Measurements from ENCODE around the gene MAFB. TPM values are rescaled to one million over a fixed set of nuclear protein-coding genes. Genes with fewer than 3 reads are reported as not detected.

Gene MAFB
- total RNA-seq, 1 donor from 2014 or later = 35.3 TPM

DNA sequence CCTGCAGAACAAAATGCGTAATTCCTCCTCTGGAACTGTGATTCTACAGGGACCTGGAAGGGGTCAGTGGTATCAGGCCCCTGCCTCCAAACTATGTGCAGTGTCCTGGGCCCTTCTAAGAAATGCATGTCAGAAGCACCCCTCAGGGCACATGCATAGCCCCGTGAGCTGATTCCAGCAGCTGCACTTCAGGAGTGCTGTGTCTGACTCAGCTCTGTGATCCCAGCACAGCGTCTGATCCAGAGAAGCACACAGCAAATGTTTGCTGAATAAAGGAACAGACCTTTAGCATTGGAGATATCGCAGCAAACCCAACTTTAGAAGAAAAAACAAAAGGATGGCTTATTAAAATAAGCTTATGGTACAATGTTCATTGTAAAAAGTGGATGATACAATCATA is 15.8 kb upstream of the MAFB start:
- no peak for ATAC-seq
- DNase-seq (ENCODE audit: low spot score) = no peak

DNA sequence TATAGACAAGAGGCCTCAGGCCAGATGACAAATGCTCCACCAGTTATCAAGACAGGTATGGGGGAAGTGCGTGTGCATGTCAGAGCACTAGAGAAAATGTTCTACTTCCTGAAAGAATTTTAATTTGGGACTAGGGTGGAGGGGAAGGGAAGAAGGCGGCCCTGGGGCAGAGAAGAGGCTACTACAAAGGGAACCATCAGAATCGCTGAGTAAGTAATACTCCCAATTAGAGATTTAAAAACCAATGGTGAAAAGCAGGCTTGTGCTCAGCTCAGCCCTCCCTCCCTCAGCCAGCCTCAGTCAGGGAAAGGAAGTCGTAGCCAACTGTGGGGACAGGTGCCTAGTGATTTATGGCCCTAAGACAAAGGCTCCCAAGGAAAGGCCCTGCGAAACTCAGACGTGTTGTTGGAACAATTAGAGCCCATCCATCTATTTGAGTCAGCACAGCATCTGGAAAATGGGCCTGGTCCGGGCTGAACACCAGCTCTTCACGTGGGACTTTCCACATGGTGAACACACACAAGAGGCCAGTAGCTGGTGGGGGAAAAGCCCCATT is 15.0 kb upstream of the MAFB start:
- DNase-seq (ENCODE audit: low spot score) = no peak
- no peak for ATAC-seq

DNA sequence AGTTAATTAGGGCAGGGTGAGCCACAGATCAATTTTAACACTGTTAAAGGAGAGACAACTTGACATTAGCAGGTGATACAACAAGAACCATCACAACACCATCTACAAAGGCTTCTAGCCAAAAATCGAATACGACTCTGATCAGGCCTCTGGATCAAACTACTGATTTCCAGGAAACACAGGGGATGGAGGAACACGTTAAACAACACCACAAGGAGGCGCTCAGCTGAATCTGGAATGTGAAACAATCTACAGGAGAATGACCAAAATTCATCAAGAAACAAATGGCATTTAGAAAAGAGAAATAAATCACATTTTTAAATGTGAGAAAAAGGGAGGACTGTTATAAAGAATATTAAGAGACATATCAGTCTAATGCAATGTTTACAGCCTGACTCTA is 13.5 kb upstream of the MAFB start:
- DNase-seq (ENCODE audit: low spot score) = no peak
- no peak for ATAC-seq

DNA sequence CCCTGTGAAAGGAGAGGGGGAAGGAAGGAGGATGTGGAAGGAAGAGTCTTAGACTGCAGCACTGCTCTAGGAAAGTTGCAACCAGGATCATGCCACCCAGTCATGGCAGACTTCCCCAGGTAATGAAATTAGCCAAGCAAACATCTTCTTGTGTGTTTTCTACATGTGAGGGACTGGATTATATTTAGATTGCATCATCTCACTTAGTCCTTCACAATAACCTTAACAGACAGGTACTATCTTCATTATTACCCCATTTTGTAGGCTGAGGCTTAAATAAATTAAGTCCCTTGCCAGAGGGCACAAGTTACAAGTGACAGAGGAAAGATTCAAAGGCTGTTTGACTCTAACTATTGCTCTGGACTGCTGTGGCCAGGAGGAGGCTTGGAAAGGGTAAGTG is 9.7 kb upstream of the MAFB start:
- ATAC-seq = no peak
- DNase-seq (ENCODE audit: low spot score) = no peak

DNA sequence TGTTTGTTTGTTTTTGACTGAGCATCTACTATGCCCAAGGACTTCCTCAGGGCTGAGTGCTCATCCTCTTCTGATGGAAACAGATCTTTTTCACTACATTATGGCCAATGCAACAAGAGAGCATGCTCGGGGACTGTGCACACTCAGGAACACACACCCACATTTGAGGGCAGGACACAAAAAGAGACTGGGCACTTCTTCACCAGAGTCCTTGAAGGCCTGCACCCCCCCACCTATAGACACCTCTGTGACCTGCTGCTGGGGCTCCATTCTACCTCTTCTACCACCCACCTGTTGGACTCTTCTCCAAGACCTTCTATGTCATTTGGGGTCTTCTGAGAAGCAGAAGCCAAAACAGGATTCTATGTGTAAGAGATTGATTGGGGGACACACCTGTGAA is 9.2 kb upstream of the MAFB start:
- no peak for ATAC-seq
- DNase-seq (ENCODE audit: low spot score) = no peak

DNA sequence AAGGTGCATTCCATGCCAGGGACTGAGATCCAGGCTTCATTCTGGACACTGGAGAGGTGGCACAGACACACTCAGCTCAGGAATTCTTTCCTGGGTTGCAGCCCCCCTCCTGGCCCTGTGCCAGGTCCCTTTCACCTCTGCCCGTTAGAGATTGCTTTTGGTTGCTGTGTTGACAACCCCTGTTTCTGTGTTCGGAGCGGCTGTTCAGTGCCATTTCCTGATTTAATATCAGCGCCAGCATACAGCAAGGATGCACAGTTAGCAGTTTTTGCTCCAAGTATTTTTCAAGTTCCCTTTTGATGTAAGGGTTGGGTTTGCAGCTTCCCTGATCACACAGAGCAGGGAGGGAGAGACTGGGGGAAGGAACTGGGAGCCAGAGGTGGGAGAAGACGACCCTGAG is 8.5 kb upstream of the MAFB start:
- ATAC-seq = no peak
- no peak for DNase-seq (ENCODE audit: low spot score)

DNA sequence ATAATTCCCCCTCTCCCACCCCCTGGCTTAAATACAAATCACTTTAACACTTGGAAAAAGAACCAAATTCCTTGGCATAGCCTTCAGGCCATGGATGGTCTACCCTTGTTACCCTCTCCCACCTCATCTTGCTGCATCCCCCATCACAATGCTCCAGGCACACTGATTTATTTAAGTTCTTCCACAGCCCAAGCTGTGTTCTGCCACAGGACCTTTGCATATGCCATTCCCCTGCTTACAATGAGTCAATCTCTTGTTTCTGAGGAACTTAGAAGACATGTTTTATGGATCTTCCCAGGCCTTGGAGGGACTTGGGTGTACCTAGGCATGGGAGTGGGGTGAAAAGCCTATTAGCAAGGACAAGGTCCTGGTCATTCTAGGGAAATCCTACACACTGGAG is 6.2 kb upstream of the MAFB start:
- ATAC-seq (no peak), DNase-seq (ENCODE audit: low spot score) (no peak)

DNA sequence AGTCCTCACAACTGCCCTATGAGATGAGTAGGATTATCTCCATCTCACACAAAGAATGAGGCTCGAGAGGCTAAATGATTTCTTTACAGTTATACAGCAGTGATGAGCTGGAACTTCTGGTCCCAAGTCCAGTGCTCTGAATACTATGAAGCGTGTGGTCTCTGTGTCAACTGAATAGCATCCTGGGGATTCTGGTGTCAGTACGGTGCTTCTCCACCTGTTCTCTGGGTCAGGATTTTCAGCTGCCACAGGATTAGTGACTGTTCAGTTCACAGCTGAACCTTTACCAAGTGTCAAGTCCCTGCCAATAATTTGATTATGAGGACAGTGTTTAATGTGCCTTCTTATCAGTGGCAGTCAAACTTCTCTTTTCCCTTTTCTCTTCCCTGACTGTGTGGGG is 5.2 kb upstream of the MAFB start:
- DNase-seq (ENCODE audit: low spot score) = no peak
- ATAC-seq = no peak

DNA sequence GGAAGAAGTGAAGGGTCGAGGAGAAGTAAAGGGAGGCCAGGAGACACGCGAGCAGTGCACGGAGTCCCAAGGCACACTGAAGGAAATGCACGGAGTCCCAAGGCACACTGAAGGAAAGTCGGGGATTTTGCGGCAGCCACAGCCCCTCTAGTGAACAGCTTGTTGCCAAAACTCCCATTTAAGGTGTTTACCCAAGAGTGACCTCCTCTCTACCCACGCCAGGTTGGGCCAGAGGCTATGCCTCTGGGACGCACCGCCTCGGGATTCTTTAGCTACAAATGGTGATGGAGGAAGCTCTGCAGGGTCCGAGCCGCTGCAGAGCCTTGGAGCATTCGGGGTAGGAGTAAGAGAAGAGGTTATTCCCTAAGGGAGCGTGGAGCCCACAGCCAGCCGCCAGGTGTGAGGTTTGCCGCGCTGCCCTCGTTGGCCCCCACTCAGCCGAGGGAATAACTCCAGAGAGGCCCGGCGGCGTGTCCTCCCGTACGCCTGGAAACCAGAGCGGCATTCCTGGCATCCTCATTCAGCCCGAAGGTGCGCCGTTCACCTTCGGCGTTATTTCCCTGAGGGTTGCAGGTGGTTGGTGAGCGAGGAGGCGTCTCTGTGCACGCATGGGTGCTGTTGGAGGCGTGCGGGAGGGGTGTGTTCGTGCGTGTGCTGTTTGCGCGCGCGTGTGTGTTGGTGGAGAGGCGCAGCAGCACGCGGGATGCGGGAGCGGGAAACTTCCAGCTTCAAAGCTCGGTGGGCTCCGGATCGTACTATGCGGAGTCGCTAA is 3.4 kb upstream of the MAFB start:
- ATAC-seq = no peak
- DNase-seq (ENCODE audit: low spot score) = no peak

DNA sequence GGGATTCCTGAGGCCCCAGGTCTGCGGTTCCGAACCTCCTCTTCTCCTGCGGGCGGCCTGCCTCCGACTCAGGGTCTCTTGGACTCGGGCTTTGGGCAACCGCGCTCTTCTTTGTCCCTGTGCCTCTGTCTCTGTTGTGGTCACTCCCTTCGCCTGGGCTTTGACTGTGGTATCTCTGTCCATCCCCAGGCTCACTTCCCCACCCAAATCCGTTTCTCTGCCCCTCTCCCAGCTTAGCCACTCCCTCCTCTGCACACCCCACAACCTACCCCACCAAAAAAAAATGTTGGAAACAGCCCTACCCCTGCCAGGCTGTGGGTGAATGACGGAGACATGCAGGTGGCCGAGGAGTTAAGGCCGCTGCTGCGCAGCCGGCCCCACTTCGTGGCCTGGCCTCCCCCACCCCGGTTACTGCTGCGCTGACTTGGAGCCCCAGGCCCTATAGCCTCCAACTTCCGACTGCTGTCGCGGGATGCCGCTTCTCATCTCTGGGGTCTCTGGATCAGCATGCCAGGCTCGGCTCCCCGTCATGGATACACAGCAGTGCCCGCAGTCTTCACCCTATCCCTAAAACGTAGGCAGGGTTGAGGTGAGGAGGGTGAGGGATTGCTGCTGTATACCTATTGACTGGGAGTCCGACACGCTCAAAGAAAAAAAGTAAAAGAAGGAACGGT is 2.7 kb upstream of the MAFB start:
- DNase-seq (ENCODE audit: low spot score) (no peak), ATAC-seq (no peak)

DNA sequence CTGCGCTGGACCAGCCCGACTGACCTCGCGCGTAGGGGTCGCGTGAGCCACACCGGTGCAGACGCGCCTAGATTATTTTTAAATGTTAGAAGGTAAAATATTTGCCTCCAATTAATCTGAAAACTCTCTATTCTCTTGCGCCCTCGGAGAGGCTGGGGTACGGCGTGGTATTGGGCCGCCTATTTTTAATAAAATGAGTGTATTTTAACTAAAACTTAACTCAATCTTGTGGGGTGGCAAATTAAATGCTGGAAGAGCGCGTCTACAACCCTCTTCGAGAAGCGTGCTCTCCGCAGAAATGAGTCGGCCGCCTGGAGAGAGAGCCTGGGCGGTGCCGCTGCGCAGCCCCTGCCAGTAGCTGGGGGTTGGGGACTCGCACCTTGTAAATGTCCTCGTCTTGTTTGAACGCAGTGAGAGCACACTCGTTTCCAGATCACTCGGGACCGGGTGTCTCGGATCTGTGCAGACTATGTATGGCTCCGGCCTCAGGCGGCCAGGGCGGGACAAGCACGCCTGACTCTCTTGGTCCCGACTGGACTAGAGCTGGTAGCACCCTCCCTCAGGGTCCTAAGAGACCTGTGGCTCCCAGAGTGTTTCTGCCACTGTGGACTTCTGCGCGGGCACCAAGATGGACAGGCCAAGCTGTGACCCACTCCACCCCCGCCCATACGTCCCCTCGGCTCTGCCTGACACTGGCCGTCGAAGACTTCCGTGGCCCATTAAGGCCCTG is 2.0 kb upstream of the MAFB start:
- no peak for ATAC-seq
- DNase-seq (ENCODE audit: low spot score) = no peak

DNA sequence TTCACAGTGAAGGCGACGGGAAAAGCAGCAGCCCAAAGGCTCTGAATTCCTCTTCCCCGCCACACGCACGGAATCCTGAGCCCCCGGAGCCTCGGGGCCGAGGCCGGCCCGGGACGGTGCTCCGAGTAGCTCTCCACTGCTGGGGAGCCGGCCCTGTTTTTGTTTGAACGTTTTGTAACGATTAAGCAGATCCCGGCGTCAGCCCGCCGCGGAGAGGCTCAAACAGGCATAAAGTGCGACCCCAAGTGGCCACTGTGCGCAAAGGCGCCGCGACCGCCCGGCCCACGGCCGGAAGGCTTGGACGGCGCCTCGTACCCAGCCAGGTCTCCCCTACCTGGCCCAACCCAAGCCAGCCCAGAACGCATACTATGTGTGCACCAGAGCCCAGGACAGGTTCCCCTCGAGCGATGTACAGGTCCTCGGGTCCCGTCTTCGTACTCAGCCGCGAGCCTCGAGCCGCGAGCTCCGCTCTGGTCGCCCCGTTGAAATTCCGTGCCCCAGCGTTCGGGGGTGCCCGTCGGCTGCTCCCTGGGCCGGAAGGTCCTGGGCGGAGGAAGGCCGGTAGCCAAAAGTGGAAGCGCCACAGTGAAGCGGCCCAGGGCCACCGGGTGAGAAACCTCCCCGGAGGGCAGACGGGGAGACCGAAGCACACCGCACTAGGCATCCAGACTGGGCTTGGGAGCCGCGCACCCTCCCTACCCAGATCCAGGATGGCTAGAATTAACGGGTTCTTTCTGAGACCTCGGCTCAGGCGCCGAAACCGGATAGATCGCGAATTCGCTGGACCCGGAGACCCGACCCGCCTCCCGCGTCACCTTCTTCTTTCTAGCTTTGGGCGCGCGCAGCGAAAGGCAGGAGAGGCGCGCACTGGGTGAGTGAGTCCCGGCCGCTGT is 1.2 kb upstream of the MAFB start:
- ATAC-seq = peak; percentile 66
- peak; percentile 95 for DNase-seq (ENCODE audit: low spot score)

DNA sequence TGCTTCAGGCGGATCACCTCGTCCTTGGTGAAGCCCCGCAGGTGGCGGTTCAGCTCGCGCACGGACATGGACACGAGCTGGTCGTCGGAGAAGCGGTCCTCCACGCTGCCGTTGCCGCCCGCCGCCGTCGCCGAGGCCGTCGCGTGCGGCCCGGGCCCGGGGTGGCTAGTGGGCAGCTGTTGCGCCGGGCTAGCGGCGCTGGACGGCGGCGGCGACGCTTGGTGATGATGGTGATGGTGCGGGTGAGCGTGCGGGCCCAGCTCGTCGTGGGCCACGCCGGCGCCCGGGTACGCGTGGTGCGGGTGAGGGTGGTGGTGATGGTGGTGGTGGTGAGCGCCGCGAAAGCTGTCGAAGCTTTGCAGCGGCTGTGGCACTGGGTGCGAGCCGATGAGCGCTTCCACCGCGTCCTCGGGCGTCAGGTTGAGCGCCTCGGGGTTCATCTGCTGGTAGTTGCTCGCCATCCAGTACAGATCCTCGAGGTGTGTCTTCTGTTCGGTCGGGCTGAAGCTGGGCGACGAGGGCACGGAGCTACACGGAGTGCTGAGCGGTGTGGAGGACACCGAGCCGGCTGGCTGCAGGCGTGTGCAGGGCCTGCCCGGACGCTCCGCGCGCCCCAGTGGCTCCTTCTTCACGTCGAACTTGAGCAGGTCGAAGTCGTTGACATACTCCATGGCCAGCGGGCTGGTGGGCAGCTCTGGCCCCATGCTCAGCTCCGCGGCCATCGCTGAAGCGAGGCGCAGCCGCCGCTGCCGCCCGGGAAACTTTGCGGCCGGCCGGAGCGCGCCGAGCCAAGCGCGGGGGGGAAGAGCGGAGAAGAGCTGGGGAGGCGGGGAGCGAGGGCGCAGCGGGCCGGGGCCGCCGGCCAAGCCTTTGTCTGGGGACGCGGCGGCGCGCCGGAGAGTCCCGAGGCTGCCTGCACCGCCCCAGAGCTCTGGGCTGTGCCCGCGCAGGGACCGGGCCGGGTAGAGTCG is 622 bp downstream of the MAFB start:
- DNase-seq (ENCODE audit: low spot score) (no peak), ATAC-seq (peak; percentile 2)

DNA sequence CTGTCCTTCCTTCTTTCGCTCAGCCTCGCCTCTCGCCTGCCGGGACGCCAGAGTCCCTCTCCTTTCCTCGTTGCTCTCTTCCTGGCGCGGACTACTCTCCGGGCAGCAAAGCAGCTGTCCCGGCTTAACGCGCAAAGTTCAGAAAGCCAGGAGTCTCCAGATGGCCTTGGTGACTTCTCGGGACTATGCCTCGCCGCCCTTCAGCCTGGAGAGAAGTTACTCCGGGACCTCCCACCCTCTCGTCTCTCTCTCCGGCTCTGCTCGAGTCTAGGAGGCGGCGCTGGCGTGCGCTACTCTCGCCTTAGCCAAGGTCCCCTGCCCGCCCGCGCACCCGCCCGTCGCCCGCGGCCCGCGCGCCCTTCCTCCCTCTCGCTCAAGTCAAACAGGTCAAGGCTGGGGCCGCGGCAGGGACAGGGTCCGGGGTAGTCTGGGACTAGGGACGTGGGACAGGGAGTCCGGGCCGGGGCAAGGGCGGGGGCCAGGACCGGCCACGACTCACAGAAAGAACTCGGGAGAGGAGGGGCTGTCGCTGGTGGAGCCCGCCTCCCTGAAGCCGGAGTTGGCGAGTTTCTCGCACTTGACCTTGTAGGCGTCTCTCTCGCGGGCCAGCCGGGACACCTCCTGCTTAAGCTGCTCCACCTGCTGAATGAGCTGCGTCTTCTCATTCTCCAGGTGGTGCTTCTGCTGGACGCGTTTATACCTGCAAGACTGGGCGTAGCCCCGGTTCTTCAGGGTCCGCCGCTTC is 1.5 kb downstream of the MAFB start:
- ATAC-seq (peak; percentile 2), DNase-seq (ENCODE audit: low spot score) (peak; percentile 80)

DNA sequence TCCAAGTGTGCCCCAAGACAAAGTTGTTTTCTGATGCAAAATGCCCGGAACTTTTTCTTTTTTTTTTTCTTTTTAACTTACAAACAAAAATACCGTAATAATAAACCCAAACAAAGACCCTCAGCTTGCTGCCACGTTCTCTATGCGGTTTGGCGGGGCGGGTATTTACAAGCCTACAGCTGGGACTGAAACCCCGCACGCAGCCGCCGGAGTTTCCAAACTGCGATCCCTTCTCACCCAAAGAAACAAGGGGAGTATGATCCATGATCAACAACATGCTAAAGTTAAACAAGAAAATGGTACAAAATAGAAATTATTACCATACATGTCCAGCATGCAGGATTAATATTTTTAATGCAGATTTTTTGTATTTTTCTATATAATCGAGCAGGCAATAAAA is 2.1 kb downstream of the MAFB start:
- DNase-seq (ENCODE audit: low spot score) (no peak), ATAC-seq (no peak)

DNA sequence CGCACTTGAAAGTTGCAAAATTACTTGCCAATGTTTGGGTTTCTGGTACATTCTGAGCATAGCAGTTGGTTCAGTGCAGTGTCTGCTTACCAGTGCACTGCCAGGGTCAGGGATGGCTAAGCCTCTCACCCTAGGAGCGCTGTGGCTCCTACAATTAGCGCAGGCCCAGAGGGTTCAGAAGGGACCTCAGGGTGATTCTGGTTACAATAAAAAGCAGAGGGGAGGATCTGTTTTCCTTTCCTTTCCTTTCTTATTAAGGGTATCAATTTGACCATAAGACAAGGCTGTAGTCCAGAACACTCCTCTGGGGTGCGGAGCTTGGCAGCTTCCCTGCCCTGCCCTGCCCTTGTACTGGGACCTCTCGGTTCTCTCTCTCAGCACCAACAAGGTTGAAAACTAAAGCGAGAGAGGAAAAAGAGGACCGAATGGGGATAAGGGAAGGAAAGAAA is 2.6 kb downstream of the MAFB start:
- no peak for ATAC-seq
- peak; percentile 60 for DNase-seq (ENCODE audit: low spot score)

DNA sequence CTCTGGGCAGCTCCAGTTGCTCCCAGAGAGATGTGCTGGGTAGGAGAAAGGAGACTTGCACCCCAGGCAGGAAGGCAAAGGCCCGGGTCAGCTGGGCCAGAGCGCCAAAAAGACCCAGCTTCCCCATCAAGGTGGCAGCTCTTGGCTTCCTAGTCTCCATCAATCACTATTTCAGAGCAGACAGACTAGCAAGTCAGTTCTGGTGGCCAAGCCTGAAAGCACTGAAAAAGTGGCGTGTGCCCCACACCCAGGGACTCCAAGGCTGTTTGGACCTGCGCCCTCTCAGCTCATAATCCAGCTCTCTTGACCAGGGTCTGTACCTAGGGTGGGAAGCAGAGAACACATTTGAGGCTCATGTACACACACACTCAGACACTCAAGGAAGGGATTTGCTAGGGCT is 3.7 kb downstream of the MAFB start:
- no peak for ATAC-seq
- DNase-seq (ENCODE audit: low spot score) = no peak

DNA sequence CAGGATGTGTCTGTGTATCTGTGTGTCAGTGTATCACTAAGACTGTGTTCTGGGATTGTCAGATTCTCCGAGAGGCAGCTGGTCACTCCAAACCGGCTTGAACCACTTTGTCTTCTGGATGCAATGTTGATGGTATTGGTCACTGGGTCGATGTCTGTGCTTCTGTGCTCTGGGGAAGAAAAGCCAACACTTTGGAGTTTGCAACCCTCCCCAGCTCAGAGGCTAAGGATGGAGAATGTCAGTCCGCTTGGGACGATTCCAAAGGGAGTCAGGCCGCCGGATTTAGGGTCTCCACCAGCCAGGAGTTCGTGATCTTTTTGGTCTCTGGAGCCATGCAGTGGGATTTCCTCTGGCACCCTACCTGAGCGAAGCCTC is 5.2 kb downstream of the MAFB start:
- ATAC-seq = peak; percentile 0
- no peak for DNase-seq (ENCODE audit: low spot score)
